Measurements from ENCODE around the gene DEPDC5. TPM values are rescaled to one million over a fixed set of nuclear protein-coding genes. Genes with fewer than 3 reads are reported as not detected.

Gene DEPDC5
- total and polyA plus RNA-seq, 10 of the 15 experiments (the other 5 are each of a cell fraction or from before 2014, with no cell fraction given): 3.0 to 38.9 (median 22.8) TPM

GRCh38 chr22:31802575-31802974, 48.8 kb downstream of the DEPDC5 start:
- CTCF ChIA-PET: no interaction called here
- in situ Hi-C loops (cut with MboI): no loop called here
- no peak for FAIRE-seq

More at GRCh38 chr22:31802575-31802974, 48.8 kb downstream of the DEPDC5 start:
- H3K9ac ChIP-seq (ENCODE audit: control insufficient read depth, insufficient read depth, low read length): no peak overlapping the region
- RAD21 ChIA-PET (ENCODE audit: unreplicated experiment): no interaction called here
- 98% methylated on average over 7 of the region's 7 CpGs for WGBS (ENCODE audit: insufficient coverage, insufficient replicate concordance, low lambda C conversion rate, missing lambda C conversion rate)
- H3K4me2 ChIP-seq (ENCODE audit: control insufficient read depth, insufficient read depth): no peak overlapping the region
- no peaks in the 10 kb centered on the region for H3K27me3 ChIP-seq (replicated peaks in 1 of 2; ENCODE audit: control insufficient read depth in 2 of 2, insufficient read depth in 2 of 2, low read length in 1 of 2)
- no peaks in the 10 kb centered on the region for H4K20me1 ChIP-seq (ENCODE audit: control insufficient read depth, insufficient read depth)
- H3K27ac ChIP-seq (ENCODE audit: control insufficient read depth, insufficient read depth): no peak overlapping the region
- TF ChIP-seq NFXL1 (IDR thresholded peaks at IDR 0.05; ENCODE audit: borderline replicate concordance) (no peak), ELK1 (IDR thresholded peaks at IDR 0.05; ENCODE audit: low read depth, low read length) (no peak), NKRF (conservative IDR thresholded peaks at IDR 0.05) (no peak), NBN (IDR thresholded peaks at IDR 0.05) (no peak), BCL3 (IDR thresholded peaks at IDR 0.05; ENCODE audit: borderline replicate concordance, insufficient read depth, low read depth, low read length, poor library complexity, severe bottlenecking) (no peak), JUNB (IDR thresholded peaks at IDR 0.05) (no peak), CHD4 (IDR thresholded peaks at IDR 0.05) (no peak), E2F8 (IDR thresholded peaks at IDR 0.05; ENCODE audit: low read depth, partially characterized antibody) (no peak), NR2F1 (conservative IDR thresholded peaks at IDR 0.05) (no peak), MXI1 (IDR thresholded peaks at IDR 0.05; ENCODE audit: low read depth, low read length) (no peak), YBX1 (IDR thresholded peaks at IDR 0.05) (no peak)
- no peak overlapping the region for H3K4me3 ChIP-seq
- no TSS peak for BruUV-seq (replicated peaks)
- POLR2A ChIA-PET: no interaction called here
- intact Hi-C loops (cut with micrococcal nuclease; ENCODE audit: unreplicated experiment): no loop called here
- no peaks in the 10 kb centered on the region for H3K79me2 ChIP-seq (ENCODE audit: control insufficient read depth, insufficient read depth, low read length)
- ATAC-seq (no peak), DNase-seq (ENCODE audit: low read depth, low spot score) (no peak)
- no peaks in the 10 kb centered on the region for H3K4me1 ChIP-seq (ENCODE audit: control insufficient read depth, insufficient read depth, low read length)
- no peaks in the 10 kb centered on the region for H3K9me3 ChIP-seq (replicated peaks; ENCODE audit: control insufficient read depth, insufficient read depth, low read length)
- H3K36me3 ChIP-seq (ENCODE audit: control insufficient read depth in 2 of 2, insufficient read depth in 2 of 2, low read length in 1 of 2): peaks cover 7 to 42% of the 10 kb centered on the region in 2 experiments
- no peak overlapping the region for H2AFZ ChIP-seq (ENCODE audit: control insufficient read depth, low read depth, low read length)
- SMC1A ChIA-PET (ENCODE audit: uncharacterized antibody, unreplicated experiment): no interaction called here
